GM03348 (cell line): ENCODE measurements around the gene SLC22A2.

Experiments used
- DNase-seq: peaks from one replicate; pipeline ENCODE4 v3.0.0; 2012; ENCODE audit warnings: low spot score

SLC22A2 gene

DNA sequence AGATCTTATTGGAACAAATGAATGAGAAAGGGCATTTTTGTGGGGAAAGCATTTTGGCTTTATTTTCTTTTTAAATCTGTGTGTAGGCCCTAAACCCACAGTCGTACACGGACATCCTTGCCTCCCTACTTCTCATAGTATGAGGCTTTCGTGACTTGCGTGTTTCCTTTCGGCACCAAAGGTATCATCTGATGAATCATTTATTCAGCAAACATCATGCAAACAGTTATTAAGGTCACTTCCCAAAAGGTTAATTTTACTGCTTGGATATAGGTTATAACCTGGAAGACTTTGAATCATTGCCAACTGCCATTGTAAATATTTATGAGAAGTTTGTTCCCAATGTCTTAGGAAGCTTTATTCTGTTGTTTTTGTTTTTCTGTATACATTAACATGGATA lies 15.1 kb upstream of the SLC22A2 start:
- DNase-seq = no peak

DNA sequence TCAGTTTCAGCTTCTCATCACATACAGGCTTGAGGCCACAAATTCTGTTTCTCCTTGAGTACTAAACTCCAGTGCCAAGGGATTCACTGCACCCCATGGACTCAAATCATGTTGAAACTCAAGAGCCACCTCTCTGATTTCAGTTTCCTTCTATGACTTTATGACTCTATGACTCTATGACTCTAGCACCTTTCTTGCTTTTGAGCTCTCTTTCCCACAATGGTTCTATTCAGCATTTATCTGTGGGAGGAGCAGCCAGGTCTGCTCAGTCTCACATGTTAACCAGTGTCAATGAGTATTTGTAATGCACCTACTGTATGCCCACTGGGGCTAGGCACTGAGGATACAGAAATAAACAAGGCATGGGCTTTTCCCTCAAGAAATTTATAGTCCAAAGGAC lies 14.6 kb upstream of the SLC22A2 start:
- no peak for DNase-seq

DNA sequence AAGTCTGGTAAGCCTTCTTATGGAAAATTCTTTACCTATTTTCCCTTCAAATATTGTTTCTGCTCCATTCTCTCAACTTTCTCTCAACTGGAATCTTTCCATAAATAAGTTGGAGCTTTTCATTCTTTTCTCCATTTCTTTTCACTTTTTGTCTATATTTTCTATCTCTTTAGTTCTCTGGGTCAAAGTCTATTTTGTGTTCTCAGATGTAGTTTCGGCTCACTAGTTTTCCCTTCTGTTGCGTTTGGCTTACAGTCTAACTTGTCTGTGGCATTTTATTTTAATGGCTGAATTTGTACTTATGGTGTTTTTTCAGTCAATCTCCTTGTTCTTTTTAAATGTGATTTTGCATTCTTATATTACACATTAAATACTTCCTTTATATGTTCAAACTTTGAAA lies 14.1 kb upstream of the SLC22A2 start:
- DNase-seq = no peak

DNA sequence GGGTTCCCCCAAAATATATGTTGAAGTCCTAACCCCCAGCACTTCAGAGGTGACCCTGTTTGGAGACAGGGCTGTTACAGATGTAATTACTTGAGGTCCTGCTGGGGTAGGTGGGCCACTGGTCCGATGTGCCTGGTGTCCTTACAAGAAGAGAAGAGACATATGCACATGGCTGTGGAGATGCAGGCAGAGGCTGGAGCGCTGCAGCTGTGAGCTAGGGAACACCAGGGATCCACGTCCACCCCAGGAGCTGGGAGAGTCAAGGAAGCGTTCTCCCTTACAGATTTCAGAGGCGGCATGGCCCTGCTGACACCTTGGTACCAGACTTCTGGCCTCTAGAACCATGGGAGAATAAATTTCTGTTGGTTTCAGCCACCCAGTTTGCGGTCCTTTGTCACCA lies 11.7 kb upstream of the SLC22A2 start:
- DNase-seq = no peak

DNA sequence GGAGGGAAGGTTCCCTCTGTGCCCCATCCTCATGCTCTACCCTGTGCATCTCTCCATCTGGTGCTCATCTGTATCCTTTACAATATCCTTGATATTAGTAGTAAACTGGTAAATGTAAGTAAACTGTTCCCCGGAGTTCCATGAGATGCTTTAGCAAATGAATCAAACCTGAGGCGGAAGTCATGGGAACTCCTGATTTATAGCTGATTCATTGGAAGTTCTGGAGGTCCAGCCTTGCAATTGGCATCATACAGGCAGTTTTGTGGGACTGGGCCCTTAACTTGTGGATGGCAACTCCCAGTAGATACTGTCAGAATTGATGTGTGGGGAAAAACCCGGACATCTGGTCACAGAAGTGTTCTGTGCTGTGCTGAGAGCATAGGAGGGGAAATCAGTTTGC lies 11.2 kb upstream of the SLC22A2 start:
- no peak for DNase-seq

DNA sequence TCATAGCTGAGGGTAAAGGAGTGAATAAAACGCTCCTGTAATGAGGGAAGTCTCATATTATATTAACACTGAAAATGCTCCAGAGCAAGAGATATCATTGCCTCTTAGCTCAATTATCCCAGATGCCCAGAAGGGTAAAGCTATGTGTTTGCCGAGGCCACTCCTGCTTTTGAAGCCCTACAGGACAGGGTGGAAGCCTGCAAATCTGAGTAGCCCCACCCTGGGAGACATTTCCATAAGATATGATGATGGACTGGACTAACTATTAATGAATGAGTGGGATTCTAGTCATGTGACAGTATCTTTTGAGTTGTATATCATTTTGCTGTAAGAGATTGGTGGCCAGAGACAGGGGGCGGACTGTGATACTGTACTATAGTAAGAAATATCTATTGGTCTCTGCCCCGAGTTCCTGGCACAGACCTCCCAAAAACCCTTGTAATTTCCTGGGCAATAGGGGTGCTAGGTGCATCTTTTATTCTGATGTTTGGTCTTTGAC lies 10.5 kb upstream of the SLC22A2 start:
- no peak for DNase-seq

DNA sequence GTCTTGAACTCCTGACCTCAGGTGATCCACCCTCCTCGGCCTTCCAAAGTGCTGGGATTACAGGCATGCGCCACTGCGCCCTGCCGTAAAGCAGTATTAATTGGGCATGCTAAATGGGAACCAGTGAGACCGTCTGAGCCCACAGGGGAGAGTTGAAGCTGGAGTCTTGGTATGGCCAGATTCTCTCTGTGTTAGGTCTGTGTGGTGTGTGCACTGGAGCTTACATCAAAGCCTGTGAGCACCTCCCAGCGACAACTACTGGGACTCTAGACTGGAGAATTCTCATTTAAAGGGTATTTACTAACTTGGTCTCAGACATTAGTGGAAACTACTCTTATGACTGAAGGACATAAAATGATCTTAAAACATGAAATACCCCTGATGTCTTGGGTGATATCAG lies 8.5 kb upstream of the SLC22A2 start:
- no peak for DNase-seq

DNA sequence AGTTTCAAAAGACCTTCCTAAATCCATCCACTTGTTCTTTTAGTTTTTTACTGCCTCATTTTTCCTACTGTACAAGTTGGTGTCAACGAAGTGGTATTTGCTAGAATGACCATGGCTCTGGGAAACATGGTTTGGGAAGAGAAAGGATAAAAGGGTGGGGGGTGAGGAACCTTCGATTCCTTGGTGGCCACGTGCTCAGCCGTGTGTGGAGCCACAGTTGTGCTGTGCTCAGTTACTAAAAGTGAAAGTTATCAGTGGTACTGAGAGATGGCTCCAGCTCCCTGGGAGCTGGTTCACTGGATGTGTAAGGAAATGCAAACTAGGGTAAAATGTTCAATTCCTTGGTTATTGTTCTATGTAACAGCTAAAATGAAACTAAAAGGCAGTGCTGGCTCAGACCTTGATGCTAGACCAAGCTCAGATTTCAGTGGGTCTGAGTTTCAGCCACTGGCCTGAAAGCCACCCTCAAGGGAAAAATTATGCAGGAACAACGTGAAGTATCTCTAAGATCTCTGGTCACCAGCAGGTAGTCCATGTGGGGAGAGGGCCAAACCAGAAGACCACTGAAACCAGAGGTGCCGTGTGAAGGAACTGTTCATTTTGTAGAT lies 7.4 kb upstream of the SLC22A2 start:
- DNase-seq = no peak

DNA sequence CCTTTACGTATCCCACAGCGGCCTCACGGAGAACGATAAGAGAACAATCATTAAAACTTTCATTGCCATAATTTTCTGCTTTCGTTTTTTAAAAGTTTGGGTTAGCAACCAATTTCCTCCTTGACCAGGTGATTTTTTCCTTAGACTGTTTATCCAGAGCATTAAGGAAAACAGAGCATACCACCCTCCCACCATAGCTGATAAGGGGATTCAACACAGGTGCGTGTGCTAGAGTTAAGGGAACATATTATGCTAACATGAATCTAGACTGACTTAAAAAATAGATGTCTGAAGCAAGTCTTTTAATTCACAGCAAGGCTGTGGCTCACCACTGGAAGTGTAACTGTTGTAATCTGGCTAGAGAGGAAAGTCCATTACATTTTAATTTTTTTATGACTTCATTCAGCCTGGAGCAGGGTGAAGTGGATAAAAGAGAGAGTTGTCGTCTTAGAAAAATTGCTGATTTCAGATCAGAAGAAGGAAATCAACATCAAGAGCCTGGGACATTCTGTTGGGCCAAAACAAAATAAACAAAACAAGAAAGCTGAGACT lies 5.5 kb upstream of the SLC22A2 start:
- no peak for DNase-seq

DNA sequence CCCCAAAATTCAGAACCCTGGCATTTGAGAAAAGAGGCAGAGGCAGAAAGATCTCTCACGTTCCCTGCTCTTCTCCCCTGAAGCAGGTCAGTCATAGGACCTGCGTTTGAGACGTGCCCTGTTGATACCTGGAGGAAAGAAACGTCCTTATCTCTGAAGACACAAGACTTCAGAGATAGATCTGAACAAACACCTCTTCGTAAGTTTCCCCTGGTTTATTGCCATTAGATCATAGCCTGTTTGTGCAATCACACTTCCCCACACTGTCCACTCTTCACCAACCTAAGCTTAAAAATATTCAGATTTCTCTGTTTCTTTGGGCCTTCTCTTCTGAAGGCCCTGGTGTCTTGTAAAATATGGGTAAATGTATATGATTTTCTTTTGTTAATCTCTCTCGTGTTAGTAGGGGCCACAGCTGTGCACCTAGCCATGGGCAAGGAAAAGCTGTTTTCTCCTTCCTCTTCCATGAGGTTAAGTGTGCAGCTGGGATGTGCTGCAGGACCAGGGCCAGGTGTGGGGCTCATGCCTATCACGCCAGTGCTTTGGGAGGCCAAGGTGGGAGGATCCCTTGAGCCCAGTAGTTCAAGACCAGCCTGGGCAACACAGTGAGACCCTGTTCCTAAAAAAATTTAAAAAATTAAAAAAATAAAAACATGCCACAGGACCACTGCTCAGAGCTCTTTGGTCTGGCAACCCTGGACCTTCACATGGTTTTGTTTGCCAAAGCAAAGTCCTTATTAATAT lies 4.7 kb upstream of the SLC22A2 start:
- DNase-seq = no peak

DNA sequence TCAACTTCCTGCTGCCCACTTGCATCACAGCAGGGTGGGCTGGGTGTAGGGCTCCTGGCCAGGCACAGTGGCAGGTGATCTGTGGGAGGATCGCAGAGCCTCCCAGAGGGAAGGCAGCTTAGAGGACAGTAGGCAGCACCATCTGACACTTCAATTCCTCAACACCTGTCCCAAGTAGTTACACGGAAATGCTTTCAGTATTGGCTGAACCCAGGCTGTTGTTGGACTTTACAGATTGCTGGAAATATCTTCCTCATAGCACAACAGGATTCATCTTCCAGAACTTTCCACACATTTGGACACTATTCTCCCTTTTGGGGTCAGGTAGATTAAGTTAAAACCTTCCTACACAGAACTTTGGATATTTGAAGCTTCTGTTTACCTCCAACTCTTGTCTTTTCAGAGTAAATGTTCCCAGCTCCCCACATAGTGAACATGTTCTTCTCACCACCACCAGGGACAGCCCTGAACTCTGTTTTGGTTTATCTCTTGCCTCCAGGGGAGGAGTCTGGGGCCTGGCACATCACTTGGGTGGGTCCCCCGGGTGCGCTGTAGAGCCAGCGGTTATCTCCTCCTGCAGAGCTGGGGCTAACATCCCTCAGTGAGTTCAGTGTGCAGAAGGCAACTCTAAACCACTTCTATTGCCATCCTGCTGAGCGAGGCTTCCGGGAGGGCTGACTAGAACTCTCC lies 3.5 kb upstream of the SLC22A2 start:
- DNase-seq = no peak

DNA sequence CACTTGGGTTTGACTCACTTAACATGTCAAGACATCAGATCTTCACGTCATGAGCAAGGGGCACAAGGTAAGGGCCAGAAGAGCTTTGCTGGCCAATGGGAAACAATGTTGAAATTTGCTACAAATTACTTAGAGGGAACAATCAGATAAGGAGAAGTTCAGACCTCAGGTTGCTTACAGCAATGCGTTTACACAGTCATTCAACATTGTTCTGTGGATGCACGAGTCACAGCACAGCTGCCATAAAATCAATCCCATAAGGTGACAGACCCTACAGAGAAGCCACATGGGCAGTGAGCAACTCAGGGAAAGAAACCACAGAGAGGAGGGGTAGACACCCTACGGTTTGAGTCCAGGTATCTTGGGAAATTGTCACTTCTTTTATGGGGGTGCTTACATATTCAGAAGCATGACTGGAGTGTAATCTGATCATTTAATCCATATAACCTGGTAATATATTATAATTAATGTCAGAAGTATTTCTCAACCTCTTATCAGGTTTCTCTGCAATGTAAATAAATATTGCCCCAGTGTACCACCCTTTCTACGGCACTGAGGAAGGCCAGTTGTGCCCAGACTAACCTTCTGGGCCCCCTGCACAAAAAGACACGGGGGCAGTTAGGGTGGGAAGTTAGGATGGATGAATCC lies 2.3 kb upstream of the SLC22A2 start:
- no peak for DNase-seq

DNA sequence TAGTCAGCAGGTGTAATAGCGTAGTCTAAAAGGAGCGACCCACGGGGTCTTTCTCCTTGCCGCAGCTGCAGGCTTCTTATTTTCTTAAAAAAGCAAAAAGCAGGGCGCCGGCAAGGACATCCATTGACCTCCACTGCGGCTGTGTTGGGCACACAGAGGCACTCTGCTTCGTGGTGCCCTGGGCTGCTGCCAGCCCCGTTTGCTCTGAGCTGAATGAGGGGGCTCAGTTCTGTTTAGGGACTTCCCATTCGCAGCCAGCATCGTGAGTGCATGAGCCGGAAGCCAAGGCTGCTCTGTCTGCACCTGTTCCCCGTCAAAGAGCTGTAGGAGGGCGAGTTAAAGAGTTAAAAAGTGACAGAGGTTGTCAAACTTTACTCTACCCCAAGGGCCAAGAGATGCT lies 1.7 kb upstream of the SLC22A2 start:
- DNase-seq = no peak

DNA sequence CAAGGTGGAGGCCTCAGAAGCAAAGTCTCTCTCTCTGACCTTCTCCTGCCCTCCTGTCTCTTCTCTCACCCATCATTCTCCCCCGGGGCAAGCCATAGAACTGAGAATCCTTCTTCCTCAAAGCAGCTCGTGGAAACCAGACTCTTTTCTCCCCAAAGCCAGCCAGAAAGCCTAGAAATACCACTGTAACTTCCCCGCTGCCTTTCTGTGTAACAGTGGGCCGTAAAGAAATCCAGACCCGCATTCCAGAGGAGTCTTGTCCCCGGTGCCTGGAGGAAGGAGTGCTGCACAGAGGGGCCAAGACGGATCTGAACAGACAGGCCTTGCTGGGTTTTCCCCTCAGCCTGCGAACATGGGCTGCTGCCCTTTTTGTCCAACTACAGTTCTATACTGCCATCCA lies 977 bp upstream of the SLC22A2 start:
- no peak for DNase-seq

DNA sequence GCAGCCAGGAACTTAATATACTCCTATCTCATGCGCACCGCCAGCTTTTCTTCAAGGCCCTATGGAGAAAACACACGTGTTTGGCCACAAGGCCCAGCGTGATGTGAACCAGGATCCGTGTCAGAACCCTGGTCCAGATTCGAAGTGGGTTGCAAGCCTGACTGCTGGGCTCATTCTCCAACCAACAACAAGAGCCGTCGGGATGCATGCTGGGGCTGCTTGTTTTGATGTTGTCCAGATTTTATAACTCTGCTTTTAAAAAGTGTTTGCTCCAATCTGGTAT lies 463 bp upstream of the SLC22A2 start:
- no peak for DNase-seq

DNA sequence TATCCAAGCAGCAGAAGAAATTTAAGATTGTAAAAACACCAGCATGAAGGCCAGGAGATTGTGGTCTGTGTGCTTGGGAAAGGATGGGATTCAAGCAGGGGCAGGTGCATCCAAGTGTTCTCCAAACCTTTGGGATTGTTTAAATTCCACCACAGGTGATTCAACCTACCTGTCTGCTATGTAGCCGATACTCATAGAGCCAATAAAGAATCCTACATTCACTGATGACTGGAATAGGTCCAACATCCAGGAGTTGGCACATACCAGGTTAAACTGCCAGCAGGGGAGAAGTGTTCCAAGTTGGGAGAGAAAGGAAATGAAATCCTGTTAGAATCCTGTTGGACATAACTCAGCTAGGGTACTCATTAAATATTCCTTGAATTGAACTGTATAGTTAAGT lies 2.2 kb downstream of the SLC22A2 start:
- no peak for DNase-seq

DNA sequence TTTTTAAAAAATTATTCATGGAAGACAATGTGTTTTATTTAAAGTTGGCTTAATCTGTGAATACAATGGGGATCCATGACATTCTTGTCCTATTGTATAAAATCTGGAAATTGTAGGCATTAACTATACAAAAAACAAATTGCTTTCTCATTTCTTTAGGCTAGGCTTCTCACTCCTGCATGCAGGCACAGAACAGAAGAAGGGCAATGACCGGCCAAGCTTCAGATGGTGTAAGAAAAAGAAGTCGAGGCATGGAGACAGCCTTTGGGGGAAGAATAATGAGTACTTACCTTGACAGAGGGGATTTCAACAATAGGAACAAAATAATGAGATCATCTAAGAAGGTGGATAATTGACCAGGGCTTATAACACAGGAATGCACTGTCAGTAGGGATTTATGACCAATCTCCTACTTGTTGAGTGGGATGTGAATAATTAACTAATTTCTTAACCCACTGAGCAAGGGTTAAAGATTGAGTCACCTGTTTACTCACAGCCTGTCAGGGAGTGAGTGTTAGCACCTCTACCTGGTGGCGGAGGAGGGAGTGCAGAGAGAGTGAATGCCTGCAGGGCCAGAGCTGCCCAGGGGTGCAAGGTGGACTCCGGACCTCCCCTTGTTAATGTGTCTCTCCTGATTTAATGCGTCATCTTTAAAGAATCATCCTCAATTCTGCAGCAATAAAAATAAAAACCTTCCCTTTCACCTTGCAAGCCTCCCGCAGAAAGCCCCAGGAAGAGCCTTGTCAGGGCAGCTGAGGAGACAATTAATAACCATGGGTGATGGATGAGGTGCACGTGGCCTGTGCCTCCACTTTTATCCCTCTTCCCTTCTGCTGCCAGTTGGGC lies 3.9 kb downstream of the SLC22A2 start:
- no peak for DNase-seq

DNA sequence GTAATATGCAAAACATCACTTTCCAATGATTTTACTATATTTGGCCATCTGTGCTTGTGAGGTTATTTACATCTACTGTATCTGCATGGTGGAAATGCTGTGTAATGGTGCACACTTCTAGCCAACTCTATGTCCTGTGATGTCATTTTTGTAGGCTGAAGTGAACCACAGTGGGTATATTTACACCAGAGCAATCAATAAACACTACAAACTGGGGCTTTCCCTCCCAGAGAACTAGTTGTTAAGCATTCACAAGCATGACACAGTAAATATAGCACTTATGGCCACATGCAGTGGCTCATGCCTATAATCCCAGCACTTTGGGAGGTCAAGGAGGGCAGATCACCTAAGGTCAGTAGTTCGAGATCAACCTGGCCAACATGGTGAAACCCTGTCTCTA lies 4.9 kb downstream of the SLC22A2 start:
- DNase-seq = no peak

DNA sequence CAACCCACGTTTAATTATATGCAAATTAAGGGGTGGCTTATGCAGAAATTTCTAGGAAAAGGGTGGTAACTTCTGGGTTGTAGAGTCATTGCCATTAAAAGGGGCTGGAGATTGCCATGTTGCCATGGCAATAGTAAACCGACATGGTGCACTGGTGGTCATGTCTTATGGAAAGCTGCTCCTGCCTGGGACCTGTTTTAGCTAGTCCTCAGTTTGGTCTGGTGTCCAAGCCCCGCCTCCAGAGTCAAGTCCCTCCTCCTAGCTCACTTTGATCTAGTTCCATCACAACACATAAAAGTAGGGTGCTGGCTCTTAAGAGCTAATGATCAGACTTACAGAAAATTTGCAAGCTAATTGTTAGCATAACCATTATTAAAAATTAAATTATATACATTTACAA lies 5.3 kb downstream of the SLC22A2 start:
- DNase-seq = no peak

DNA sequence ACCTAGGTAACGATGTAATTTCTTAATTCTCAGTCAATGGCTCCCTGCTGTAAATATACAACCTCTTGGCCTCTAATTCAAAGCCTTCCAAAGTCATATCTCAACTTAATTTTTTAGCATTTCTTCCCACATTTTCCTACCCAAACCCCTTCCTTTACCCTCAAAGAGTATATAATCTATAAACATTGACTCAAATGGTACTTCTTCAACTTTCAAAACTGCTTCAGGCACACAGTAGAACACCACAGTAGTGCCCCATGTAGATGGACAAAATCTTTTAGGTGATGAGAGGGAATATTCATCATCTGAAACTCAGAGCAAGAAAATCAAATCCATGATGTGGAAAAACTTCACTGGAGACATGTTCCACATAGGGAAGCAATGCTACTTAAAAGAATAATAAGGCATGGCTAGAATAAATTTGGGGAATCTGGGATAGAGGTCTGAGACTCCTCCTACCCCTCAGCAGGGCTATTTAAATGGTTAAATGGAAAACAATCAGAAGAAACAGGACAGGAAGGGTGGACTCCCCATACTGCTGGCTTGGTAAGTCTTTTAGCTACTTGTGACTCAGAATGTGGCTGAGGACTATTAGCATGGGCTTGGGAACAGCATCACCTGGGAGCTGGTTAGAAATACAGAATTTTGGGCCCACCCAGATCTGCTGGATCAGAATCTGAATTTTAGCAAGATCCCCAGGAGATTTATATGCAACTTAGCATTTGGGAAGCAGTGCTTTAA lies 6.4 kb downstream of the SLC22A2 start:
- no peak for DNase-seq

DNA sequence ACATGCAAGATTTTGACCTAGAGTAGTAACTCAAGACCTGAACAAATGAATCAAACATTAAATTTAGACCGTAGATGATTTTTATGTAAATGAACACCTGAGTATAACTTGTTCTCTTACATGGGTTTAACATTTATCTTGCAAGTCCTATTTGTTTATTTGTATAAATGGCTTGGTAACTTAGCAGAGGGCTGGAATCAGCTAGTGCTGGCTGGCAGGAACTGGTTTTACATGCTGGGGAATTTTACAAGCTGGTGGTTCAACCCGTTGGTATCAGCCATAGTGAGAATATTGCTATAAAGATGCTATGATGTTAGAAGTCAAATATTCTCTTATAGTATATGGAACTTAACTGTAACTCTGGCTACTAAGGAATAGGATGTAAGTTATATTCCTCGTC lies 8.9 kb downstream of the SLC22A2 start:
- DNase-seq = no peak
